CD4-positive, alpha-beta memory T cell (primary cell): ENCODE measurements around the gene TBCD. TPM values are rescaled to one million over a fixed set of nuclear protein-coding genes. Genes with fewer than 3 reads are reported as not detected.
"Not testable (repeated sequence)": the region's sequence is repeated elsewhere in the genome, so short reads cannot be mapped to it uniquely, and the experiment has no call there.

ENCODE experiments used
- CTCF ChIA-PET: fragments of 350-600 bp; sonication (Branson Sonifier 250); formaldehyde crosslinking; loops from one replicate; lab custom pipeline; 2021; ENCODE audit warnings: inconsistent platforms; ENCODE audit not compliant: partially characterized antibody; lab: Charles Lee
- POLR2A ChIA-PET: fragments of 350-600 bp; sonication (Branson Sonifier 250); formaldehyde crosslinking; loops from one replicate; lab custom pipeline; 2021; ENCODE audit not compliant: partially characterized antibody; lab: Charles Lee
- DNase-seq, 5 donors: peaks; one replicate each; pipeline versions ENCODE4 v3.0.0 to v3.0.0-alpha.2; 2020 to 2022; ENCODE audit warnings: mixed read lengths in 1 of 5
- H3K27ac ChIP-seq: one replicate; pipeline ENCODE4 v1.7.0; 2013; ENCODE audit warnings: low read depth, low read length
- H3K27me3 ChIP-seq: 2 replicates; pipeline ENCODE4 v1.7.0; 2013; ENCODE audit warnings: mild to moderate bottlenecking, low read length, moderate library complexity; ENCODE audit not compliant: insufficient read depth
- H3K36me3 ChIP-seq: 2 replicates; pipeline ENCODE4 v1.7.0; 2013; ENCODE audit warnings: mild to moderate bottlenecking, low read length, moderate library complexity; ENCODE audit not compliant: insufficient read depth
- H3K4me1 ChIP-seq: 2 replicates; pipeline ENCODE4 v1.7.0; 2013; ENCODE audit warnings: mild to moderate bottlenecking, low read length, moderate library complexity; ENCODE audit not compliant: insufficient read depth
- H3K4me3 ChIP-seq, 2 donors: one replicate each; pipeline ENCODE4 v1.7.0; 2013; ENCODE audit warnings: low read length in 2 of 2, mild to moderate bottlenecking in 1 of 2
- H3K9me3 ChIP-seq, 2 donors: one replicate each; pipeline ENCODE4 v1.7.0; 2013; ENCODE audit warnings: low read length in 2 of 2, control low read depth in 1 of 2; ENCODE audit not compliant: control insufficient read depth in 1 of 2
- H3K27ac Mint-ChIP-seq, 7 donors: one replicate each; pipeline ENCODE4 v1.8.0; 2020 to 2021; ENCODE audit warnings: mixed read lengths in 7 of 7, mild to moderate bottlenecking in 6 of 7, inconsistent platforms in 3 of 7, moderate library complexity in 3 of 7
- H3K27me3 Mint-ChIP-seq, 2 donors: one replicate each; pipeline ENCODE4 v1.8.0; 2020 to 2021; ENCODE audit warnings: mixed read lengths in 2 of 2
- H3K36me3 Mint-ChIP-seq, 2 donors: one replicate each; pipeline ENCODE4 v1.8.0; 2020 to 2021; ENCODE audit warnings: mixed read lengths in 2 of 2, inconsistent platforms in 1 of 2, mild to moderate bottlenecking in 1 of 2
- H3K4me1 Mint-ChIP-seq, 4 donors: one replicate each; pipeline ENCODE4 v1.8.0; 2020 to 2021; ENCODE audit warnings: mixed read lengths in 4 of 4, mild to moderate bottlenecking in 1 of 4
- H3K4me3 Mint-ChIP-seq, 8 donors: one replicate each; pipeline ENCODE4 v1.8.0; 2020 to 2021; ENCODE audit warnings: mixed read lengths in 8 of 8, mild to moderate bottlenecking in 7 of 8, moderate library complexity in 6 of 8, inconsistent platforms in 3 of 8
- H3K9me3 Mint-ChIP-seq, 8 donors: one replicate each; pipeline ENCODE4 v1.8.0; 2020 to 2021; ENCODE audit warnings: mixed read lengths in 8 of 8, mild to moderate bottlenecking in 5 of 8, inconsistent platforms in 3 of 8, moderate library complexity in 1 of 8
- intact Hi-C: fragments of 100-400 bp; cut with micrococcal nuclease; formaldehyde crosslinking; loops from one replicate; pipeline ENCODE4 v1.15.1; 2023
- polyA plus RNA-seq, 2 donors: library from polyadenylated mRNA; unstranded; fragments of 300-500 nt; fragmentation: Illumina TruSeq; gene quantifications; one replicate each; pipeline ENCODE4 v1.2.3, GENCODE V29; 2021
- total RNA-seq, 2 experiments: library from RNA; stranded (reverse); gene quantifications; one replicate each; pipeline ENCODE4 v1.2.3, GENCODE V29; 2021

Gene TBCD
- total and polyA plus RNA-seq, 4 experiments from 2014 or later, result 102 to 263 (median 192) TPM

DNA sequence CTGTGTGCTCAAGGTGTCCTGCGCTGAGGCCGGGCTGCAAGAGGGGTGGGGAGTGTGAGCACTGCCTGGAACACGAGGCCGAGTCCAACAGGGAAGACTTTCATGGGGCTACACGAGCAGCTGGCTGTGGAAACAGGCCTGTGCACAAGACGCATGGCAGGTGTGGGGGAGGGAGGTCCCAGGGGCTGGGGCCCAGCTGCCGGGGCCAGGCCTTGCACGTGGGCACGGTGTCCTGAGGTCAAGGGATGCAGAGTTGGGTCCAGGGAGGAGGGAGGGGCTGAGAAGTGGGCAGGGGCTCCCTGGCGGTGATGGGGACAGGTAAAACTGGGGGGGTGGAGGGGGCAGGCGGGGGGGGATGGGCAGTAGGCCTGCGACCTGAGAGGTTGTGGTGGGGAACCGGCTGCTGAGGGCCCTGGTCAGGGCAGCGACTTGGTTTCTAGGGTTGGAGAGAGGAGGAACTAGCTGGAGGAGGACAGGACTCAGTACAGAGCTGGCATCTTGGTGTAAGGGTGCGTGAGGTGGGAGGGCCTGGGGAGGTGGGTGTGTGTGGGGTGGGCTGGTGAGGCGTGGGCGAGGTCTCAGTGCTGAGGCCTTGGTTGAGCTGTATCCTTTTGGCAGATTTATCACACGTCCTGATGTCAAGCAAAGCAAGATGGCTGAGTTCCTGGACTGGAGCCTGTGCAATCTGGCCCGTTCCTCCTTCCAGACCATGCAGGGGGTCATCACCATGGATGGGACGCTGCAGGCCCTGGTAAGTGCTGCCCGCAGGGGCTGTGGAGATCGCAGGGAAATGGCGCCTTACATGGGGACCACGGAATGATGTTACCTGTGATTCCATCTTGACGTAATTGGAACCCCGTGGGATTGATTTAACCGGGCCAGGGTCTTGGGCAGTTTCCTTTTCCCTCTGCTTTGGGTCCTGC lies 29.4 kb downstream of the TBCD start:
- H3K9me3 Mint-ChIP-seq, result peaks cover 0 to 1% (median 0%) of the 10 kb centered on the region in 8 donors
- CTCF ChIA-PET, result interaction anchor here (0.5 to 2.6 kb wide), 29 partner anchors 9 to 423 kb away, joined by 3 to 20 read pairs (median 4); no protein-coding TSS in a partner anchor
- H3K36me3 Mint-ChIP-seq, result peaks cover 10 to 28% of the 10 kb centered on the region in 2 donors
- Histone ChIP-seq H3K4me1 (peaks cover 5% of the 10 kb centered on the region), H3K9me3 (no peaks in the 10 kb centered on the region), H3K27me3 (no peaks in the 10 kb centered on the region), H3K36me3 (peaks cover 14% of the 10 kb centered on the region), H3K4me3 (no peak overlapping the region), H3K27ac (no peak overlapping the region)
- H3K27me3 Mint-ChIP-seq, result no peaks in the 10 kb centered on the region
- POLR2A ChIA-PET, result interaction anchor here (0.6 to 1.6 kb wide), 2 partner anchors 83 to 134 kb away, joined by 3 to 5 read pairs; no protein-coding TSS in a partner anchor
- H3K4me1 Mint-ChIP-seq, result peaks cover 5 to 16% (median 11%) of the 10 kb centered on the region in 4 donors
- H3K4me3 Mint-ChIP-seq, result no peak overlapping the region
- intact Hi-C loops, result no loop called here
- no peak for DNase-seq
- H3K27ac Mint-ChIP-seq, result peak overlapping the region in 1 of 7 donors; percentile 71

- CTCF ChIA-PET, result interaction anchor here (0.7 to 2.6 kb wide), 24 partner anchors 9 to 422 kb away, joined by 3 to 20 read pairs (median 5); no protein-coding TSS in a partner anchor
- peaks cover 0 to 1% (median 0%) of the 10 kb centered on the region in 8 donors for H3K9me3 Mint-ChIP-seq
- H3K4me1 Mint-ChIP-seq, result peaks cover 5 to 16% (median 11%) of the 10 kb centered on the region in 4 donors
- peak; percentile 79 to 85 (median 82) for DNase-seq
- no peaks in the 10 kb centered on the region for H3K27me3 Mint-ChIP-seq
- H3K36me3 Mint-ChIP-seq, result peaks cover 10 to 28% of the 10 kb centered on the region in 2 donors
- H3K27ac ChIP-seq, result no peak overlapping the region
- no peaks in the 10 kb centered on the region for H3K9me3 ChIP-seq
- H3K4me1 ChIP-seq, result peaks cover 5% of the 10 kb centered on the region
- no peaks in the 10 kb centered on the region for H3K27me3 ChIP-seq
- no peak overlapping the region for H3K4me3 ChIP-seq
- H3K4me3 Mint-ChIP-seq, result no peak overlapping the region
- intact Hi-C loops, result loop anchor here (1.0 kb wide), 3 partner anchors 82 to 135 kb away; no protein-coding TSS in a partner anchor
- H3K36me3 ChIP-seq, result peaks cover 14% of the 10 kb centered on the region
- peak overlapping the region in 4 of 7 donors; percentile 63 to 72 (median 70) for H3K27ac Mint-ChIP-seq
- POLR2A ChIA-PET, result interaction anchor here (0.6 to 1.6 kb wide), 2 partner anchors 82 to 135 kb away, joined by 3 to 5 read pairs; no protein-coding TSS in a partner anchor
These were observed 30.0 kb downstream of the TBCD start for GRCh38 chr17:82781894-82782274.

DNA sequence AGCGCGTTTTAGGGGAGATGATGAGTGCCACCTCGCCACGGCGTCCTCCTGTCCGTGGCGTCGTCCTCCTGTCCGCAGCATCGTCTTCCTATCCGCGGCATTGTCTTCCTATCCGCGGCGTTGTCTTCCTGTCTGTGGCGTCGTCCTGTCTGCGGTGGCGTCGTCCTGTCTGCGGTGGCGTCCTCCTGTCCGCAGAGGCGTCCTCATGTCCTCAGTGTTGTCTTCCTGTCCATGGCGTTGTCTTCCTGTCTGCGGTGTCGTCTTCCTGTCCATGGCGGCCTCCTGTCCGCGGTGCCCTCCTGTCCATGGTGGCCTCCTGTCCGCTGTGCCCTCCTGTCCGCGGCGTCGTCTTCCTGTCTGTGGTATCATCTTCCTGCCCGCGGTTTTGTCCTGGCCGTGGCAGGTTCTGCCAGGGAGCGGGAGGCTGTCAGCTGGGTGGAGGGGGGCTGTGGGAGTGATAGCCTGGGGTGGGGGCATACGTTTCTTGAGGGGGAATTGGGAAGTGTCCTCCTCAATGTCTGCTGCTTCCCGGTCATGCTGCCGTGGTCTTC lies 30.9 kb downstream of the TBCD start:
- CTCF ChIA-PET, result interaction anchor here (1.3 to 2.6 kb wide), 2 partner anchors 81 to 135 kb away, joined by 11 to 15 read pairs; no protein-coding TSS in a partner anchor
- Mint-ChIP-seq H3K27ac (peak overlapping the region in 1 of 7 donors; percentile 43), H3K4me1 (peaks cover 5 to 16% (median 11%) of the 10 kb centered on the region in 4 donors), H3K4me3 (peak overlapping the region in 1 of 8 donors; percentile 34), H3K27me3 (no peaks in the 10 kb centered on the region), H3K36me3 (peaks cover 8 to 21% of the 10 kb centered on the region in 2 donors), H3K9me3 (no peaks in the 10 kb centered on the region)
- POLR2A ChIA-PET, result no interaction called here
- intact Hi-C loops, result loop anchor here (1.0 kb wide), 3 partner anchors 82 to 135 kb away; no protein-coding TSS in a partner anchor
- Histone ChIP-seq H3K36me3 (peaks cover 14% of the 10 kb centered on the region), H3K9me3 (no peaks in the 10 kb centered on the region), H3K27me3 (no peaks in the 10 kb centered on the region), H3K27ac (no peak overlapping the region), H3K4me3 (no peak overlapping the region), H3K4me1 (peaks cover 5% of the 10 kb centered on the region)
- DNase-seq, result no peak

DNA sequence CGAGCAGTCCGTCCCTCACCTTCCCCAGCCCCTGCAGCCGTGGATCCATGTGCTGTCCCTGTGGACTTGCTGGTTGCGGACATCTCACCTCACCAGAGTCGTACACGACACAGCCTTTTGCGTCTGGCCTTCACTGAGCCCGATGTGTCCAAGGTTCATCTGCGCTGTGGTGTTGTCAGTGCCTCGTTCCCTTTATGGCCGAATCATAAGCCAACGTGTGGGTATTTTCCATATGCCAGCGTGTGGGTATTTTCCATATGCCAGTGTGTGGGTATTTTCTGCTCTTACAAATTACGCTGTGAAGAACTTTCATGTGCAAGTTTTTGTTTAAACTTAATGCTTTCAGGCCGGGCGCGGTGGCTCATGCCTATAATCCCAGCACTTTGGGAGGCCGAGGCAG lies 31.6 kb downstream of the TBCD start:
- Mint-ChIP-seq H3K9me3 (no peaks in the 10 kb centered on the region), H3K27ac (no peak overlapping the region), H3K36me3 (peaks cover 8 to 21% of the 10 kb centered on the region in 2 donors), H3K27me3 (no peaks in the 10 kb centered on the region), H3K4me3 (no peak overlapping the region), H3K4me1 (peaks cover 5 to 16% (median 11%) of the 10 kb centered on the region in 4 donors)
- intact Hi-C loops, result no loop called here
- Histone ChIP-seq H3K4me1 (peaks cover 5% of the 10 kb centered on the region), H3K36me3 (peaks cover 14% of the 10 kb centered on the region), H3K9me3 (no peaks in the 10 kb centered on the region), H3K27me3 (no peaks in the 10 kb centered on the region), H3K4me3 (no peak overlapping the region), H3K27ac (no peak overlapping the region)
- ChIA-PET POLR2A (no interaction called here), CTCF (no interaction called here)
- DNase-seq, result no peak

DNA sequence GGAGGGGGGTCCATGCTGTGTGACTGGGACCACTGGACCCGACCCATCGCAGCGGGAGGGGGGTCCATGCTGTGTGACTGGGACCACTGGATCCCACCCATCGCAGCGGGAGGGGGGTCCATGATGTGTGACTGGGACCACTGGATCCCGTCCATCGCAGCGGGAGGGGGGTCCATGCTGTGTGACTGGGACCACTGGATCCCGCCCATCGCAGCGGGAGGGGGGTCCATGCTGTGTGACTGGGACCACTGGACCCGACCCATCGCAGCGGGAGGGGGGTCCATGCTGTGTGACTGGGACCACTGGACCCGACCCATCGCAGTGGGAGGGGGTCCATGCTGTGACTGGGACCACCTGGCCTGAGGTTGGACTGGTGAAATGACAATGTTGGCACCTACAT lies 33.7 kb downstream of the TBCD start:
- H3K4me1 ChIP-seq, H3K27me3 Mint-ChIP-seq, H3K9me3 ChIP-seq, H3K27ac Mint-ChIP-seq, intact Hi-C loops, H3K9me3 Mint-ChIP-seq, POLR2A ChIA-PET, H3K27me3 ChIP-seq, H3K4me3 ChIP-seq, DNase-seq, CTCF ChIA-PET, H3K27ac ChIP-seq, H3K4me3 Mint-ChIP-seq: not testable (repeated sequence)
- Mint-ChIP-seq H3K36me3 (peaks cover 8 to 25% of the 10 kb centered on the region in 2 donors), H3K4me1 (peaks cover 5 to 20% (median 11%) of the 10 kb centered on the region in 4 donors)
- peaks cover 14% of the 10 kb centered on the region for H3K36me3 ChIP-seq

- Mint-ChIP-seq H3K4me1 (peaks cover 5 to 20% (median 11%) of the 10 kb centered on the region in 4 donors), H3K36me3 (peaks cover 10 to 27% of the 10 kb centered on the region in 2 donors), H3K9me3 (no peaks in the 10 kb centered on the region), H3K27ac (no peak overlapping the region), H3K4me3 (no peak overlapping the region), H3K27me3 (no peaks in the 10 kb centered on the region)
- H3K4me3 ChIP-seq, result no peak overlapping the region
- DNase-seq, result no peak
- no peak overlapping the region for H3K27ac ChIP-seq
- ChIA-PET CTCF (no interaction called here), POLR2A (no interaction called here)
- intact Hi-C loops, result no loop called here
- no peaks in the 10 kb centered on the region for H3K27me3 ChIP-seq
- no peaks in the 10 kb centered on the region for H3K9me3 ChIP-seq
- H3K4me1 ChIP-seq, result peaks cover 5% of the 10 kb centered on the region
- H3K36me3 ChIP-seq, result peaks cover 13% of the 10 kb centered on the region
These were observed 34.6 kb downstream of the TBCD start for GRCh38 chr17:82786427-82786826.
